Erythroblast (primary cell): Measurements from ENCODE around the gene MRPS2.

Source experiments
- GATA1 ChIP-seq: IDR thresholded peaks from 2 replicates; pipeline ENCODE4 v1.6.1; 2011; ENCODE audit warnings: low read depth, mild to moderate bottlenecking, control low read depth, low read length, moderate library complexity
- POLR2A ChIP-seq: IDR thresholded peaks from 2 replicates; pipeline ENCODE4 v1.6.1; 2011; ENCODE audit warnings: mild to moderate bottlenecking, low read length

DNA sequence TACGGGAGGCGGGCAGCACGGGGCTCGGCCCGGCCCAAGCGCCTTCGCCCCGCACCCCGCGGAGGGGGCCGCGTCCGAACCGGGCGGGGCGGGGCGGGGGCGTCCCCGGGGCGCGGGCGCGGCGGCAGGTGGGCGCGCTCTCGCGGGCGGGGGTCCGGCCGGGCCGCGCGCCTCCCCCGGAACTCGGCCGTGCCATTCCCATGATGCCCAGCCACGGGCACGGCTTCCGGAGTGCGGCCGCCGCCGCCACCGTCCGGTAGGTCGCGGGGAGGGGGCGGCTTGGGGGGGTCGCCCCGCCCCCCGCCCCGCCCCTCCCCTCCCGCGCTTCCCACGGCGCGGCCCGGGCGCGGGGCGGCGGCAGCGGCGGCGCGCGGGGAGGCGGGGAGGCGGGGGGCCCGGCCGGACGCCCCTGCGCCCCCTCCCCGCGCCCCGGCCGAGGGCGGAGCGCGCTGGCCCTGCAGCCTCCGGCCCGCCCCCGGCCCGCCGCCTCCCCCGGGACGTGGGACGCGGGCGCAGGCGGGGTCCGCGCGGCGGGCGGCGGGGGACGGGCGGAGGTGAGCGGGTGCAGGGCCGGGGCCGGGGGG, 20.9 kb upstream of the MRPS2 start, which contains the start of gene PPP1R26:
- TF ChIP-seq POLR2A (no peak), GATA1 (no peak)
